ENCODE results near the gene F12.

The F12 gene

DNA sequence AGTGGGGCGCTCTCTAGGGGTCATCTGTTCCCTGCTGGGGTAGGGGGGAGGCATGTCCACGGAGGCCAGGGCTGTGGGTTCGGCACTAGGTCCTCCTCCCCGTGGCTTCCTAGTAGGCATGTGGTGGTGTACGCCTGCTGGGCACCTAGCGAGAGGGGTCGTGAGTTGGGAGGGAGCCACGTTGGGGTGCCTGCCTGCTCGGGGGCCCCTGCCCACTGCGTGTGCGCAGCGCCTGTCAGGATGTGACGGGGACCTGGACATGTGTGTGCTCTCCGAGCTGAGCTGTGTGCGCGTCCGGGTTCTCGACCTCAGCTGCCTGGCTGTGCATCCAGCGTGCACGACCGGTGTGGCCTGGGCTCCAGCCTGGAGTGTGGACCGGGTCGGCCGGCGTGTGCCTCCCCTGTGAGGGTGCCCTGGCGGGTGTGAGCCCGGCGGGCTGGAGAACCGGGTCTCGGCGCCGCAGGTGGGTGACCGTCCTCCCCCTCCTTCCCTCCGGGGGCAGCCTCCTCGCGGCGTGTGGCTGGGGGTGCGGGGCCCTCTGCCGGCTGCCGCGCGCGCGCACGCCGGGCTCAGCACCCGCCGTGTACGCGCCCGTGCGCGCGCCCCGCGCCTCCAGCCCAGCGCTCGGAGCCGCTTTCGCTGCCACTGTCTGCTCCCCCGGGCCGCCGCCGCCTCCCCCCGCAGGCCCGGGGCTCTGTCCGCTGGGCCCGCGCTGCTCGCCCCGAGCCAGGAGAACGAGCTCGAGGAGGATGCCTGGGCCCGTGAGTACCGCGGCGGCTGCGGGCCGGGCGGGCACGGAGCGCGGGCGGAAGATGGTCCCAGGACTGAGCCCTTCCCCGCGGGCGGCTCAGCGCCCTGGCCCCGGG, 37.1 kb upstream of the F12 start, which contains the start of gene PRR7:
TSS of gene PRR7 (plus strand) at position 615 of the 866 bp plus-strand sequence. CDS start 8,254 bp downstream, outside the sequence.
- DNase-seq (ENCODE audit: low read depth): no peak

DNA sequence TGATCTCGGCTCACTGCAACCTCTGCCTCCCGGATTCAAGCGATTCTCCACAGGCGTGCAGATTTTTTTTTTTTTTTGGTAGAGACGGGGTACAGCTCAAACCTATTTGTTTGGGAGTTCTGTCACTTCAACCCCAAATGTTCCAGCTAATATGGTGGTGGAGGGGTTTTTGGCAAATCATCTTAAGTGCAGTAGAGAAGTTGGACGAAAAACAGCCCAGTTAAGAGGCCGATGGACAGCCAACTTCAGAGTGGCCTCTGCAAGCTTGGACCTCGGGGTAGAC, 36.5 kb upstream of the F12 start:
- no peak for DNase-seq (ENCODE audit: low read depth)

DNA sequence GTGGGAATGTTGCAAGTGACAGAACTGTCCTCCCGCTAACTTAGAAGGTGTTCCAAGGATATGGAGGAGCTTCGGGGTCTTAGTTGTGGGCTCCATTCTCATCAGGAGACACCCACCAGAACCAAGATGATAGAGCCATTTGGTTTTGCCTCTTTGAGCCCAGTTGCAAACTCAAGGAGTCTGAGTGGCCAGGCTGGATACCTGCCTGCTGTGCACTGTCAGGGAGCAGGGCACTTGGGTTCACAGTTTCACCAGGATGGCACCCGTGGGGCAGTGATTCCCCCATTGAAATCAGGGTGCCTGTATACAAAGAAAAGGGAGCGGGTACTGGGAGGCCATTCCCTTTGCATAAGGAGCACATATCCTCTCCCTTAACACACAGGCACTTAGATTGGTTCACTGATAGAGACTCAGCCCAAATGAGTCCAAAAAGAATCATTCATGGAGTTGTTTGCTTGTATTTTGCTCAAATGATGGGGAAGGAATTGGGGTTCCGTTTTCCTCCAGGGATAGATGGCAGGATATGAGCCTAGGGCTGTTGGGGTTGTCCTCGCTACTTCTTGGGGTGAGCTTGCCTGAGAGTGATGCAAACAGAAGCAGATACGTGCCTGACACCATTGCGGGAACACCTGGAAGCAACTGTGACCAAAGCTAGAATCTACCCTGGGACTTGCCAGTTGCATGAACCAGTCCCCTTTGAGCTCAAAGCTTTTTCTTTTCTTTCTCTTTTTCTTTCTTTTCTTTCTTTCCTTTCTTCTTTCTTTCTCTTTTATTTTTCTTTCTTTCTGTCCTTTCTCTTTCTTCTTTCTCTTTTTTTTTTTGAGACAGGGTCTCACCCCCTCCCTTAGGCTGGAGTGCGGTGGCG, 35.9 kb upstream of the F12 start:
- DNase-seq (ENCODE audit: low read depth): no peak

DNA sequence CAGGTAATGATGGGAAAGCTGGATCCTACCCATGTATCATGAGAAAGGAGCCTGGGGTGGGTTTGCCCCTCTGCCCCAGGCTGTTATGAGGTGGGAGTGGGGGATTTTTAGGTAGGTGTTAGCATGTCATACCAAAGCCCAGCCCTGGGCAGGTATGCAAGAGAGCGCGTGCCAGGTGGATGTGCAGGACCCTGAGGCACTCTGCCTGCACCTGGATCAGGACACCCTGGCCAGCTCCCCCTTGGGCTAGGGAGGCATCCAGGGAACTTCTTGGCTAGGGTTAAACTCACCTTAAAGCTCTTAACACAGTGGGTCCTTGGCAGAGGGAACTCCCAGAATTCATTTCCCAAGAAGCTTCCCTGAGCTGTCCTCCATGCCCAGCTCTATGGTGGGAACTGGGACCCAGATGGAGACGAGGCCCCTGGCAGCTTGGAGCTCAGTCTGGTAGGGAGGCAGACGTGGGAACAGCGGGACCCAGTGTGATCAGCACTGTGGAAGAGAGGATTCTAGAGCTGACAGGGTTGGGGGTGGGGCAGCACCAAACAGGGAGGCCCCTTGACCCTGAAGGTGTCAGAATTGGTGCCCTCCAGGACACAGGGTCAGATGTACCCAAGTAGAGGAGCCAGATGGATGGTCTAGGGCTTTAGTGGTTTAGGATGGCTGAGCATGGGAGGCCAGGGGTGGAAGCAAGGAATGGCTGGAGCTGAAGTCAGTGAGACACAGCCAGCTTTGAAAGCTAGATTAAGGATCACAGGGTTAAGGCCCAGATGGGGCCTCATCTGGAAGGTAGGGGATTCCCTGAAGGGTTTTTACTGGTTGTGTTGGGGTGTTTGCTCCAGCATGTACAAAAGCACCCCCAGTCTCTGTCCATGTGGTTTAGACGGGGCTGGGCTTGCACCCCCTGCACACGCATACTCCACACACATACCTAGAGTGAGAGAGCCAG, 35.0 kb upstream of the F12 start:
- no peak for DNase-seq (ENCODE audit: low read depth)

DNA sequence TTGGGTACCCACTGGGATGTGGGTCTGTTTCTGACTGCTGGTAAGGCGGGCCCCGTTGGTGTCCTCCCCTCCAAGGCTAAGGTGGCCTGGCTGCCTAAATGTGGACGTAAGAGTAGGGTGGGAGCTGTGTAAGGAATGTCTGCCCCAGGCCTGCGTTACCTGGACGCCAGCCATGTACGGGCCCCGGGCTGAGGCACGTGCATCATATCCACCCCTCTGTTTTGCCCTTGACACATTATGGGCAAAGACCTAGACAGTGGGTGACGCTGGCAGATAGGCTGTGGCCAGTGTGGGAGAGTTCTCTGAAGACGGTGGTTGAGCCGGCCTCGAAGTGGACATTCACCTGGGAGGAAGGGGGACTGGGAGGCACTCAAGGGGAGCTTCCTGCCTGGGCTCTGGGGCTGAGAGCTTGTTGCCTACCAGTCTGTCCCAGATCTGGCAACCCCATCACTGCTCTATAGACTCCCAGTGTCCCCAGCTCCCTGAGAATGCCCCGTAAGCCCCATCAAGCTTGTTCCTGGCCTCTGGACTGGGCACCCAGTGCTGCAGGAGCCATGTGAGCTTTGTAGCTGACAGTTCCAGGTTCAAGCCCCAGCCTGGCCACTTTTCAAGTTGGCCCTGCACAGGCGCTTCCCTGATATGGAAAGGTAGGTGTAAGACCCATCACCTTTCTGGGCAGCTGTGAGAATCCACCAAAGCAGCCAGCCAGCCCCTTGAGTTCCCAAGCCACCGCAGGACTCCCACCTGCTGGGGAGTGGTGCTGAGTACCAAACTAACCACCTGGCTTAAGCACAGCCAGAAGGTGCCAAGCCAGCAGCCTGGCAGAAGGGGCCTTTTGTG, 34.0 kb upstream of the F12 start:
- no peak for DNase-seq (ENCODE audit: low read depth)

DNA sequence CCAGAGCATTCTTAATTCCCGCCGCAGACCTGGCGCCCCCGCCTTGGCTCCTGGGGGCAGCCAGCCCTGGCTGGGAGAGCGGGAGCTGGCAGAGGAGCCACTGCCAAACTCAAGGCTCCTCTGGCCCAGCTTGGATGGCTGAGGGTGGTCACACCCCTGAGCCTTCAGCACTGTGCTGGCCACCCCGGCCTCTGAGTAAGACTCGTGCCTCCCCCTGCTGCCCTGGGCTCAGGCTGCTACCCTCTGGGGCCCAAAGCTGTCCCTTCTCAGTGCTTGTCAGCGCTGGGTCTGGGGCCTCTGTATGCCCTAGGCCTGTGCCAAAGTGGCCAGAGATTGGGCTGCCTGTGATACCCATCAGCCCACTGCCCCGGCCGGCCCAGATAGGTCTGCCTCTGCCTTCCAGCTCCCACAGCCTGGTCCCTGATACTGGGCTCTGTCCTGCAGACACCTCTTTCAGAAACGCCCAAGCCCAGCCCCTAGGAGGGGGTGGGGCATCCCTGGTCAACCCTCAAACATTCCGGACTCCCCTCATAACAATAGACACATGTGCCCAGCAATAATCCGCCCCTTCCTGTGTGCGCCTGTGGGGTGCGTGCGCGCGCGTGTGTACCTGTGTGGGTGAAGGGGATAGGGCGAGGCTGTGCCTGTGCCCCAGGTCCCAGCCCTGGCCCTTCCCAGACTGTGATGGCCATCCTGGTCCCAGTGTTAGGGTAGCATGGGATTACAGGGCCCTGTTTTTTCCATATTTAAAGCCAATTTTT, 32.9 kb upstream of the F12 start:
- no peak for DNase-seq (ENCODE audit: low read depth)

DNA sequence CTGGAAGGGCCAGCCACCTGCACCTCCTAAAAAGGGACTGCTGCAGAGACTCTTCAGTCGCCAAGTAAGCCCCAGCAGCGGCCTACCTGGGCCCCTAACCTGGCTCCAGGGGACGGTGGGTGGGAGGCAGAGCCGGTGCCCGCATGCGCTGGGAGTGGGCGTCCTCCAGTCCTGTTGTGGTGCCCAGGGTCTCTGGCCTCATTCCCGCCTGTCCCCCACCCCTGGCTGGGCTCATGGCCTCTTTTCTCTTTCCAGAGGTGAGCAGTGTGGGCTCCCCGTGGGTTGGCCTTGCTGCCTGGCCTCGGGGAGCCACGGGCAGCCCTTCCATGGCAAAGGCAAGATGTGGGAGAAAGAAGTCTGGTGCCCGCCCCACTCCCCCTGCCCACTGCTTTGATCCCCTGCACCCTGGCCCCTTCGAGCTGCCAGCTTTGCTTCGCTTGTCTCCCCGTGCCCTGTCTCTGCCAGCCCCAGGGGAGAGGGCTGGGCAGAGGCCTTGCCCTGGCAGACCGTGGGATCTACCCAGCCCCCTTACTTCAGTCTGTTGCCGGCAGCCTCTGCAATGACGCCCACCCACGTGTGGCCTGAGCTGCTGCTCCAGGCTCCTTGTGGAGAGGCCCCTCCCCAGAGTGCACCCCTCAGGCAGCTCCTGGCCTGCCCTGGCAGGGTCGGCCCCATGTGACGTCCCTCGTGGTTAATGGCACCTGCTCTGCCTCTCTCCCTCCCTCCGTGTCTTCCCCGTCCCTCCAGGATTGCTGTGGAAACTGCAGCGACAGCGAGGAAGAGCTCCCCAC, 31.8 kb upstream of the F12 start:
- DNase-seq (ENCODE audit: low read depth): no peak

DNA sequence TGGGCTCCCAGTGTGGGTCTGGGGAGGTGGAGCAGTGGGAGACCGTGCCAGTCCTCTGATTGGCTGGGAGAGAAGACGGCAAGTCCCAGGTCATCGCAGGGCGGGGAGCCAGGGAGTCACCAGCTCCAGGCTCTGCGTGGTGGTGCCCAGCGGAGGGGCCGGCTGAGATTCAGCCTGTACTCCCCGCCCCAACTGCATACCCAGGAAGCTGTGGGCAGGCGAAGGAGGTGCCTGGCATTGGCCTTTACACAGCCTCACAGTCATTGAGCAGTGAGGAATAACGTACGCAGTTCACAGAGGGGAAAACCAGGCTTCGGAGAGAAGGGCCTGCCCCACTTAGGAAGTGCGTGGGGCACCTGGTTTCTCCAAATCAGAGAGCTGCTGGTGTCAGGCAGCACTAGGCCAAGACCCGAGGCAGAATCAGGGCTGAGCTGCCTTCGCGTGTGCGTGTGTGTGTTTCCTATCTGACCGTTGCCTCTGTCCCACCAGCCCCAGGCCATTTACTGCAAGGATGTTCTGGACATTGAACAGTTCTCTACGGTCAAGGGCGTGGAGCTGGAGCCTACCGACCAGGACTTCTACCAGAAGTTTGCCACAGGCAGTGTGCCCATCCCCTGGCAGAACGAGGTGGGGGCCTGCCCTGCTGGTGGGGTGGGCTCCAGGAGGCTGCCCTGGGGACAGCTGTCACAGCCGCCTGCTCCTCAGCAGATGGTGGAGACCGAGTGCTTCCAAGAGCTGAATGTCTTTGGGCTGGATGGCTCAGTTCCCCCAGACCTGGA, 31.0 kb upstream of the F12 start:
- no peak for DNase-seq (ENCODE audit: low read depth)

DNA sequence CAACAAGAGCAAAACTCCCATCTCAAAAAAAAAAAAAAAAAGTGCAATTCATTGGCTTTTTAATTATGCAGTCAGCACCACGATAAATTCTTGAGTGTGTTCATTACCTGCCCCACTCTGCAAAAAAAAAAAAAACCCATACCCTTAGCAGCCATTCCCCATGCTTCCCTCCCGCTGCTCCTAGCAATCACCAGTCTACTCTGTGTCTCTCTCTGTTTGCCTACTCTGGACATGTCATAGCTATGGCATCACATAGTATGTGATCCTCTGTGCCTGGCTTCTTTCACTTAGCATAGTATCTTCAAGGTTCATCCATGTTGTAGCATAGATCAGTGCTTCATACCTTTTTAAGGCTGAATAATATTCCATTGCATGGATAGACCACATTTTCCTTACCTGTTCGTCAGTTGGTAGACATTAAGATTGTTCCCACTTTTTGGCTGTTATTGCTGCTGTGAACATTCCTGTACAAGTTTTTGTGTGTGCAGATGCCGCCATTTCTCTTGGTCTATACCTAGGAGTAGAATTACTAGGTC, 30.2 kb upstream of the F12 start:
- DNase-seq (ENCODE audit: low read depth): no peak

DNA sequence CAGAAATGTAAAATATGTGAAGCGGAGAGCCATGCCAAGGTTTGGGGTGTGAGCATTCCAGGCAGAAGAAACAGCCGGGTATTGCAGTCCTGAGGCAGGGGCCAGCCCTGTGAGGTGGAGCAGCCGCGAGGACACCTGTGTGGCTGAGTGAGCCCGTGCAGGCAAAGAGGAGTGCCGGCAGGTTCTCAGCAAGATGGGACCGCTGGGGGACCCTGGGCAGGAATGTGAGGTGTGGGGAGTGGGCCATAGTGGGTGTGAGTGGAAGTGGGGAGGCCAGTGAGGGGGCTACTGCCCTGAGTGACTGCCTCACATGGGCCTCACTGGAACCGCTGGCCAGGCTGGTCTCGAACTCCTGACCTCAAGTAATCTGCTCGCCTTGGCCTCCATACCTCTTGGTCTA, 29.1 kb upstream of the F12 start:
- DNase-seq (ENCODE audit: low read depth): no peak

DNA sequence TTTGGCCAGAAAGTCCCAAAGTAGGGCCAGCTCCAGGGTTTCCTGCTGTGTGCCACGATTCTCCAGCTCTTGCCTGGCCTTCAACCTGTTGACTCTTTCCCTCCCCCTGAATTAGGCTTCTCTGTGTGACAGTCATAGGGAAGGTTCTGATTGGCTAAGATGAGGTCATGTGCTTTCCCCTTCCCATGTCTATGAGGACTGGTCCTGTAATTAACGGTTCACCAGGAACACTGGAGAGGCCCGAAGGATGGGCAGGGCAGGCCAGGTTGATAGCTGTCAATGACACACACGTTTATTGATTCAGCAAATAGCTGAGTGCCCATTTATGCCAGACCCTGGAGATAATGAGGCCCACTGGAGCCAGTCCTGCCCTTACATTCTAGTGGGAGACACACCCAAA, 28.3 kb upstream of the F12 start:
- DNase-seq (ENCODE audit: low read depth): no peak

DNA sequence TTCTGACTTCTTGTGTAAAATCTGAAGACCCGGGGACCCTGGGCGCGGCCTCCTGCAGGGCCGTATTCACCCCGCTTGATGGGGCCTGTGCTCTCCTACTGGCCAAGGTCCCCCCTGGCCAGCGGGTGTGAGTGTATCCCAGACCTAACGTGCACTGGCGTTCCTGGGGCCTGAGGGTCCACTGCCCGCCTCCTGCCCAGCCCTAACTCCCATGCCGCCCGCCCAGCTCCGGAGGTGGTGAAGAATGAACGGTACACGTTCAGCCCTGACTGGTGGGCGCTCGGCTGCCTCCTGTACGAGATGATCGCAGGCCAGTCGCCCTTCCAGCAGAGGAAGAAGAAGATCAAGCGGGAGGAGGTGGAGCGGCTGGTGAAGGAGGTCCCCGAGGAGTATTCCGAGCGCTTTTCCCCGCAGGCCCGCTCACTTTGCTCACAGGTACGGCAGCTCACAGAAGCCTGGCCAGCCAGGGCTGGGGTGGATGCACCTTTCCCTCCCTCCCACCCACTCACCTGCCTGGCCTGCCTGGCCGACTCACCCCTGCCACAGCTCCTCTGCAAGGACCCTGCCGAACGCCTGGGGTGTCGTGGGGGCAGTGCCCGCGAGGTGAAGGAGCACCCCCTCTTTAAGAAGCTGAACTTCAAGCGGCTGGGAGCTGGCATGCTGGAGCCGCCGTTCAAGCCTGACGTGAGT, 26.6 kb upstream of the F12 start:
- DNase-seq (ENCODE audit: low read depth): no peak

DNA sequence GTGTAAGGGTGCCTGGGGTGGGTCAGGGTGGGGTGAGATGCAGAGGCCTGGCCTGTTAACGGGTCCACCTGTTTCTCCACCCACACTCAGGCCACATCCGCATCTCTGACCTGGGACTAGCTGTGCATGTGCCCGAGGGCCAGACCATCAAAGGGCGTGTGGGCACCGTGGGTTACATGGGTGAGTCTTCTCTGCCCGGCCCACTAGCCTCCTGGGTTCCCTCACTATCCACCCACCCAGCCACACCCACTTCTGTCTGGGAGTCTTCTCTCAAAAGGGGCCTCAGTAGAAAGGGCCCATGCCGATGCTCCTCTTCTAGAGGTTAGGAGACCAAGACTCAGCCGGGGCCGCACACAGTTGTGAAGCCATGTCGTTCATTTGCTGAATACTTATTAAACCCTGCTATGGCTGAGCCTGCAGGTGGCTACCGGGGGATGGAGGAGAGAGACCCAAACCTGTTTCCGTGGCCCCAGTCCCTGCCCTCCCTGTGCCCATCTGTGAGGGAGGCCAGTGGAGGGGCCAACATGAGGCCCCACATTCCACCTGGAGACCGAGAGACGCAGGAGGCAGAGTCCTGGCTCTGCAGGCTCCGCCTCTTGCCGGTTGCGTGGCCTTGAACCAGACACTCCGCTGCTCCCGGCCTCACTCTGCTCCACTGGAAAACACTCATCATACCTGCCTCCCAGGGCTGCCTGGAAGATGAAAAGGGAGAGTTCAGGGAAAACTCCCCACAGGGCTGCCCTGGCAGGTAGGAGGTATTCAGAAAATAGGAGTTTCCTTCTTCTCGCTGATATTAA, 25.8 kb upstream of the F12 start:
- DNase-seq (ENCODE audit: low read depth): no peak

DNA sequence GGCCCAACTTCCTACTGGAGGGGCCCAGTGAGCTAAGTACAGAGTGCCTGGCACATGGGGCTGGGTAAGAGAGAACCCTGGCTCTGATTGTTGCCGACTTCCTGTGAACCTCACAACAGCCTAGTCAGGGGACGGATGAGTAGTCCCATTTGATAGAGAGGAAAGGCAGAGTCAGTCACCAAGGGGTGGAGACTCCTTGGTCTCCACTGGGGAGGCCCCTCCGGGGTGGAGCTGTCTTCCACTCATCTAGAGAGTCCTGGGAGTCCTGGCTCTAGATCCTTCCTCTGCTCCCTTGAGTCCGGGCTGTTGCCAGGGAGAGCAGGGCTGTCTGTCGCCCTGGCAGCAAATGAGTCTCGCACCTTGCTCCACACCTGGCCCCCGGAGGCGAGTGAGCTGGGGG, 25.1 kb upstream of the F12 start:
- no peak for DNase-seq (ENCODE audit: low read depth)

DNA sequence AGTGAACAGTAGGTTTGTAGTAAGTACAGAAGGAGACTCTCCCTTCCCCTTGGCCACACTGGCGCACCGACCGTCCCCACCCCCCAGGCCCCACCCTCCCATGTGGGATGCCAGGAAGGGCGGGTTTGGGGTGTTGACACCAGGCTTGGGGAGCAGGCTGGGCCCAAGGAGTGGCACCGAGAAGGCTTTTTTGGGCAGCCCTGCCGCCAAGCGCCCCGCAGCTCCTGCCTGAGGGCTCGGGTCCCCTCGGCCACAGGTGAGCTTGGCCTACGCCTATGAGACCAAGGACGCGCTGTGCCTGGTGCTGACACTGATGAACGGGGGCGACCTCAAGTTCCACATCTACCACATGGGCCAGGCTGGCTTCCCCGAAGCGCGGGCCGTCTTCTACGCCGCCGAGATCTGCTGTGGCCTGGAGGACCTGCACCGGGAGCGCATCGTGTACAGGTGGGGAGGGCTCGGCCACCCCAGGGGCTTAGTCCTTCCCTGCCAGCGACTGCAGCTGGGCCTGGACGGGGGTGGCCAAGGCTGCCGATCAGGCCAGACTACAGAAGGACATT, 24.4 kb upstream of the F12 start:
- no peak for DNase-seq (ENCODE audit: low read depth)

DNA sequence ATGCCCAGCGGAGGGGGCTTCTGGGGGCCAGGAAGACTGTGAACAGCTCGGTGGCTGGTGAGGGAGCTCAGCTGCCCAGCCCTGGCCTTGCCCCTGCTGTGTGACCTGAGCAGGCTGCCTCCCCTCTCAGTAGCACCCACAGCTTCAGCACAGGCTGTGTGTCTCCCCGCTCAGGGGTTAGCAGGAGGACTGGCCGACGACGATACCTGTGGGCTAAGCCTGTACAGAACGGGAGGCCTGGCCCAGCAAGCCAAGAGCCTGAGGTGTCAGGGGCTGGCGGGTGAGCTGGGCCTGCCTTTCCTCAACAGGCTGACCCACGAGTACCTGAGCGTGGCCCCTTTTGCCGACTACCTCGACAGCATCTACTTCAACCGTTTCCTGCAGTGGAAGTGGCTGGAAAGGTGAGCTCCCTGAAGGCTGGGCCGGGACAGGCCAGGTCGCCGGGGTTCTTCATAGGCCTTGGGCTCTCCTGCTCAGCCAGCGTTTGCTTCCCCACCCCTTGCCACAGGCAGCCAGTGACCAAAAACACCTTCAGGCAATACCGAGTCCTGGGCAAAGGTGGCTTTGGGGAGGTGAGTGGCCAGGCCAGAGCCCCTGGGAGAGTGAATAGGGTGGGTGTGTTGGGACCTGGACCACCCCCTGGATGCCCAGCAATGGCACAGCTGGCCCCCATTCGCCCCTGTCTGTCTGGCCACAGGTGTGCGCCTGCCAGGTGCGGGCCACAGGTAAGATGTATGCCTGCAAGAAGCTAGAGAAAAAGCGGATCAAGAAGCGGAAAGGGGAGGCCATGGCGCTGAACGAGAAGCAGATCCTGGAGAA, 23.7 kb upstream of the F12 start:
- DNase-seq (ENCODE audit: low read depth): no peak
